ENCODE data around the gene DSTN. TPM values are rescaled to one million over a fixed set of nuclear protein-coding genes. Genes with fewer than 3 reads are reported as not detected.
A peak's percentile ranks its signal among the peaks of the same experiment; 100 is the strongest.

DSTN gene
- total RNA-seq, 4 donors from 2014 or later = 1,820 to 3,515 (median 2,996) TPM

DNA sequence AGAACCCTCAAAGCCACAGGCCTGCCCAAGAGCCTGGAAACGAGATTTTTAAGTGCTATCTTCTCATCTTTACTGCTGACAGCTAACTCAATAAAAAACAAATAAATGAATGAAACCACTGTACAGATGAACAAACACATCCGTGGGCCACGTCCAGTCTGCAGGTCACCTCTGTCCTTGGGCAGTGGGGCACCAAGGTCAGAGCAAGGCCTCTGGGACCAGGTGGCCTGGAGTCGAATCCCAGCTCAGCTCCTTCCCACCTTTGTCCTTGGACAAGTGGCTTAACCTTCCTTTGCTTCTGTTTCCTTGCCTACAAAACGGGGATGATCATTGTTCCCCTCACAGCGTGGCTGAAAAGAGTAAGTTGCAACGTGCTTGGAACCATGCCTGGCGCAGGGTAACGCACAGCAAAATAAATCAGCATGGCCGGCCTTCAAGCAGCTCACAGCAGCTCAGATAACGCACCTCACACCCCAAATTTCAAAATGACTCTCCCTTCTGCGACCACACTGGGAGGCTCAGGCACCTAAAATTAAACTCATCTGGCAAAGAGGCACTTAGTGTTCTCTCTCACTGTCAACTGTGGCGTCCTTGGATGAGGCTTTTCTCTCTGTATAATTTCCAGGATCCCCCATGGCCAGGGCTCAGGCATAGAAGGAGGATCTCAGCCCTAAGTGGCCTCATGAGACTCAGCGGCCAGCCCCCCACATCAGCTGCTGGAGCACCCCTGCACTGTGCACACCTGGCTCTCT is 76.5 kb downstream of the DSTN start:
- Histone ChIP-seq H3K9me3 (no peaks in the 10 kb centered on the region), H3K4me1 (peaks cover 3 to 100% (median 57%) of the 10 kb centered on the region in 3 donors), H3K27ac (peak overlapping the region in 3 of 4 donors; percentile 52 to 69 (median 69)), H3K27me3 (no peaks in the 10 kb centered on the region), H3K36me3 (peaks cover 0 to 15% of the 10 kb centered on the region in 2 donors), H3K4me3 (no peak overlapping the region)
- WGBS, 2 donors (ENCODE audit: low coverage in 1 of 2) = 45 to 56% methylated on average over 10 to 12 of the region's 14 CpGs
- no peak for ATAC-seq
- no peak for TF ChIP-seq EP300 (IDR thresholded peaks at IDR 0.05)
- TF ChIP-seq POLR2AphosphoS5 (IDR thresholded peaks at IDR 0.05) = no peak
- no peak for TF ChIP-seq POLR2A (IDR thresholded peaks at IDR 0.05)
- TF ChIP-seq, protein P1, sequence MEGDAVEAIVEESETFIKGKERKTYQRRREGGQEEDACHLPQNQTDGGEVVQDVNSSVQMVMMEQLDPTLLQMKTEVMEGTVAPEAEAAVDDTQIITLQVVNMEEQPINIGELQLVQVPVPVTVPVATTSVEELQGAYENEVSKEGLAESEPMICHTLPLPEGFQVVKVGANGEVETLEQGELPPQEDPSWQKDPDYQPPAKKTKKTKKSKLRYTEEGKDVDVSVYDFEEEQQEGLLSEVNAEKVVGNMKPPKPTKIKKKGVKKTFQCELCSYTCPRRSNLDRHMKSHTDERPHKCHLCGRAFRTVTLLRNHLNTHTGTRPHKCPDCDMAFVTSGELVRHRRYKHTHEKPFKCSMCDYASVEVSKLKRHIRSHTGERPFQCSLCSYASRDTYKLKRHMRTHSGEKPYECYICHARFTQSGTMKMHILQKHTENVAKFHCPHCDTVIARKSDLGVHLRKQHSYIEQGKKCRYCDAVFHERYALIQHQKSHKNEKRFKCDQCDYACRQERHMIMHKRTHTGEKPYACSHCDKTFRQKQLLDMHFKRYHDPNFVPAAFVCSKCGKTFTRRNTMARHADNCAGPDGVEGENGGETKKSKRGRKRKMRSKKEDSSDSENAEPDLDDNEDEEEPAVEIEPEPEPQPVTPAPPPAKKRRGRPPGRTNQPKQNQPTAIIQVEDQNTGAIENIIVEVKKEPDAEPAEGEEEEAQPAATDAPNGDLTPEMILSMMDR (IDR thresholded peaks at IDR 0.05) = no peak

DNA sequence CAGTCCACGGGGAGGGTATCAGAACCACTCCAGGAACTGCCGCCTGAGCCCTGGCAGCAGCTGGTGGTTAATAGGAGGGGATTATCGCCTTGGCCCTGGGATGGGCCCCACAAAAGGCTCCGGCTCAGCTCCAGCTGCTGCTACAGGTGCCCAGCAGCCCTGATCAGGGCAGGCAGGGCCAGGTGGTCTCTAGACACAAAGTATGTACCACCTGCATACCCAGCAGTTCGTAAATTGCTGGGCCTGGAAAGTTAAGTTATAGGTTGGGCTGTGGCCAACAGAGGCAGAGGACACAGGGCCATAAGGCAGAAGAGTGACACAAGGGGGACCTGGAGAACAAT is 77.1 kb downstream of the DSTN start:
- no peaks in the 10 kb centered on the region for H3K9me3 ChIP-seq
- H3K4me1 ChIP-seq = peaks cover 3 to 100% (median 60%) of the 10 kb centered on the region in 3 donors
- peak overlapping the region in 3 of 4 donors; percentile 52 to 69 (median 69) for H3K27ac ChIP-seq
- H3K36me3 ChIP-seq = peaks cover 0 to 10% of the 10 kb centered on the region in 2 donors
- TF ChIP-seq EP300 (IDR thresholded peaks at IDR 0.05) (no peak), POLR2A (IDR thresholded peaks at IDR 0.05) (no peak), POLR2AphosphoS5 (IDR thresholded peaks at IDR 0.05) (no peak)
- TF ChIP-seq, protein P1 (IDR thresholded peaks at IDR 0.05) = no peak
- WGBS, 2 donors (ENCODE audit: low coverage in 1 of 2) = no CpG with 5 or more reads among the region's 5 CpGs
- H3K4me3 ChIP-seq = no peak overlapping the region
- no peak for ATAC-seq
- H3K27me3 ChIP-seq = no peaks in the 10 kb centered on the region

DNA sequence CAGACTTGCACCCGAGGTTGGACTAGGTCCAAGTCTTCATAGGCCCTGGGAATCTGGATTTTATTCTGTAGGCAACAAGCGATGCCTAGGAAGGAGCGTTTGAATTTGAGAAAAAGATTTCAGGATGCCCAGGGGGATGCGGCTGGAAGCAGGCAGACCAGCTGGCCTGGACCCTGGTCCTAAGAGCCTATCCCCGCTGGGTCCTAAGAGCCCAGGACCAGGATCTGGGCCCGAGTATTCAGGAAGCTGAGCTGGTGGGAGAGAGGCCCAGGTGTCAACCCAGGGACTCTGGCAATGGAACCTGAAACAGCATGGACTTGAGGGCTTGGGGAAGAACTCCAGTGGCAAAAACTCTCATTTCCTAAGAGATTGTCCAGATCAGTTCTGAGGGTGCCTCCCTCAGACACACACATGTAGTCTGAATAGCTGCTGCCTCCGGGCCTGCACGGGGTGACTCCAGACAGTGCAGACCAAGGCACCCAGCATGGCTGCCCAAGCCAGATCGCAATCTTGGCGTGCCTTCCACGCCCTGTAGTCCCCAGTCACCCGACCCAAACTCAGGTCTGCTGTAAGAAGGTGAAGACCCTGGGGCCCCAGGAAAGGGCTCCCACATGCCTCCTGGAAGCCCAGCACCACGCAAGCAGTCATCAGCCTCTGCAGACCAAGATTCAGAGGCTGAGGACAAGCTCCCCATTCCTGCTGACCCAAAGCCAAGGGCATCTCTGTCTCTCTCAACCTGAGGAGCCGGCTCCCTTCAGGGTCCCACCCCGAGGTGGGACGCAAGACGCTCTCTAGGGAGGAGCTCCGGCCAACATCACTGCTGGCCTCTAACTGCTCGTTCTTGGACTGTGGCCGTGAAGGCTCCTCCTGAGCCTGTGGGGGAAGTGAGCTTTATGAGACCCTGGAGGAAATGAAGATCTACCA is 77.8 kb downstream of the DSTN start:
- H3K27me3 ChIP-seq = no peaks in the 10 kb centered on the region
- H3K4me3 ChIP-seq = no peak overlapping the region
- TF ChIP-seq EP300 (IDR thresholded peaks at IDR 0.05) = no peak
- no peak for TF ChIP-seq POLR2A (IDR thresholded peaks at IDR 0.05)
- TF ChIP-seq POLR2AphosphoS5 (IDR thresholded peaks at IDR 0.05) = no peak
- TF ChIP-seq, protein P1 (IDR thresholded peaks at IDR 0.05) = no peak
- H3K36me3 ChIP-seq = peaks cover 0 to 3% of the 10 kb centered on the region in 2 donors
- peak overlapping the region in 3 of 4 donors; percentile 52 to 69 (median 69) for H3K27ac ChIP-seq
- 82% methylated on average over 3 of the region's 20 CpGs; no CpG with 5 or more reads in 1 of the 2 donors for WGBS, 2 donors (ENCODE audit: low coverage in 1 of 2)
- H3K9me3 ChIP-seq = no peaks in the 10 kb centered on the region
- ATAC-seq = no peak
- peaks cover under 1 to 100% (median 61%) of the 10 kb centered on the region in 3 donors for H3K4me1 ChIP-seq

DNA sequence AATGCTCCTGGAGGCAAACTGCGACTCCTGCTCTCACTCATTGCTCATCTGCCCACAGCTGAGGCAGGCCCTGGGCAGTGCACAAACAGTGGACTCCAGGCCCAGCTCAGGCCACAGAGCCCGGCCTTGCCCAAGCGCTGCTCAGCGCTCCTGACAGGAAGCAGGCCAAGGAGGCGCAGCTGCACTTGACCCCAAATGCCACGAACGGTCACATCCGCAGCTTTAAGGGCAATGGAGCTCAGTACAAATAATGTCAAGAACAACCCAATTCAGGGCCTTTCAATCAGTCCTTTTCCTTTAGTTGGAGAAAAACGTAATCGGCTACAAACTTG is 78.4 kb downstream of the DSTN start:
- peak; percentile 30 for ATAC-seq
- no peaks in the 10 kb centered on the region for H3K9me3 ChIP-seq
- 100% methylated on average over 1 to 2 of the region's 10 CpGs for WGBS, 2 donors (ENCODE audit: low coverage in 1 of 2)
- H3K27me3 ChIP-seq = no peaks in the 10 kb centered on the region
- no peaks in the 10 kb centered on the region for H3K36me3 ChIP-seq
- H3K27ac ChIP-seq = peak overlapping the region in 3 of 4 donors; percentile 2 to 69 (median 69)
- TF ChIP-seq POLR2AphosphoS5 (IDR thresholded peaks at IDR 0.05) = no peak
- TF ChIP-seq EP300 (IDR thresholded peaks at IDR 0.05) = no peak
- no peak overlapping the region for H3K4me3 ChIP-seq
- peaks cover 0 to 100% (median 58%) of the 10 kb centered on the region in 3 donors for H3K4me1 ChIP-seq

All from gastroesophageal sphincter (tissue), 4 donors.